Ovary (tissue), 3 donors: ENCODE data around the gene GRIK4.

ENCODE experiments used
- CTCF ChIP-seq, 3 donors: fragments of 450-650 bp in 2 of 3; fragments of 200-600 bp in 1 of 3; IDR thresholded peaks; one replicate each; pipeline versions ENCODE4 v1.5.1 to v1.8.0; 2016 to 2022; ENCODE audit warnings: antibody characterized with exemption in 3 of 3, mild to moderate bottlenecking in 1 of 3
- EP300 ChIP-seq: sonication (generic); formaldehyde crosslinking; IDR thresholded peaks from one replicate; pipeline ENCODE4 v1.6.1; 2017; ENCODE audit warnings: antibody characterized with exemption
- POLR2A ChIP-seq: fragments of 450-650 bp; IDR thresholded peaks from one replicate; pipeline ENCODE4 v1.6.1; 2017; ENCODE audit warnings: antibody characterized with exemption, mild to moderate bottlenecking, moderate library complexity
- donor health status: DM: no; HTN: no; CAD: no.

GRCh38 chr11:120810251-120810650 lies 298.7 kb downstream of the GRIK4 start:
- TF ChIP-seq CTCF (IDR thresholded peaks at IDR 0.05) = no peak
- TF ChIP-seq EP300 = no peak
- TF ChIP-seq POLR2A = no peak
